H1 (cell line): ENCODE results near the gene SDF2. TPM values are rescaled to one million over a fixed set of nuclear protein-coding genes. Genes with fewer than 3 reads are reported as not detected.

ENCODE experiments used
- CTCF ChIA-PET: fragments of 300-600 bp; sonication (Branson Sonifier 250); formaldehyde crosslinking; loops from one replicate; lab custom pipeline; 2021; ENCODE audit not compliant: partially characterized antibody; lab: Charles Lee
- POLR2A ChIA-PET: fragments of 300-600 bp; sonication (Branson Sonifier 250); formaldehyde crosslinking; loops from one replicate; lab custom pipeline; 2021; ENCODE audit warnings: inconsistent platforms; ENCODE audit not compliant: partially characterized antibody; lab: Charles Lee
- DNase-seq, 2 experiments: peaks; one replicate each; pipeline versions ENCODE4 v3.0.0 to v3.0.0-alpha.2; 2010 to 2022; ENCODE audit warnings: low spot score in 2 of 2, low read depth in 1 of 2, mixed read lengths in 1 of 2
- FAIRE-seq: peaks from 2 replicates; lab custom pipeline; 2011; peaks lifted over from hg19 to GRCh38; lab: Jason Lieb, UNC
- H2AFZ ChIP-seq: 2 replicates; pipeline ENCODE4 v1.8.1; 2012; ENCODE audit warnings: low read length, inconsistent platforms
- H2AK5ac ChIP-seq: 2 replicates; pipeline ENCODE4 v1.6.1; 2013; ENCODE audit warnings: low read depth, low read length
- H2BK120ac ChIP-seq: replicated peaks from 2 replicates; pipeline ENCODE3; 2013; ENCODE audit warnings: low read depth, low read length, inconsistent platforms
- H2BK12ac ChIP-seq: 2 replicates; pipeline ENCODE4 v1.6.1; 2013; ENCODE audit warnings: low read depth, low read length
- H2BK15ac ChIP-seq: 2 replicates; pipeline ENCODE4 v1.6.1; 2013; ENCODE audit warnings: low read length
- H2BK20ac ChIP-seq: 2 replicates; pipeline ENCODE4 v1.6.1; 2013; ENCODE audit warnings: low read length
- H2BK5ac ChIP-seq: 2 replicates; pipeline ENCODE4 v1.6.1; 2013; ENCODE audit warnings: low read depth, low read length
- H3K14ac ChIP-seq: 2 replicates; pipeline ENCODE4 v1.6.1; 2013; ENCODE audit warnings: inconsistent platforms; ENCODE audit not compliant: insufficient read length
- H3K18ac ChIP-seq: 2 replicates; pipeline ENCODE4 v1.6.1; 2013; ENCODE audit warnings: low read length; ENCODE audit errors: extremely low read depth
- H3K23ac ChIP-seq: 2 replicates; pipeline ENCODE4 v1.6.1; 2013; ENCODE audit warnings: inconsistent platforms; ENCODE audit not compliant: insufficient read length
- H3K23me2 ChIP-seq: 2 replicates; pipeline ENCODE4 v1.6.1; 2013; ENCODE audit warnings: low read depth, low read length
- H3K27ac ChIP-seq: 2 replicates; pipeline ENCODE4 v1.6.1; 2011; ENCODE audit warnings: low read depth, low read length, inconsistent platforms
- H3K27me3 ChIP-seq, 4 experiments: replicated peaks in 1 of 4; 1 replicate in 1 of 4; 2 replicates in 3 of 4; pipeline versions ENCODE4 v1.6.1 to v1.8.1; 2011 to 2013; ENCODE audit warnings: low read length in 3 of 4, mild to moderate bottlenecking in 3 of 4, inconsistent platforms in 2 of 4, mixed read lengths in 2 of 4, moderate library complexity in 1 of 4; ENCODE audit not compliant: control insufficient read depth in 3 of 4, insufficient read depth in 3 of 4; ENCODE audit errors: extremely low read depth in 1 of 4
- H3K36me3 ChIP-seq, 4 experiments: 2 replicates each; pipeline versions ENCODE4 v1.6.1 to v1.8.1; 2011 to 2013; ENCODE audit warnings: mild to moderate bottlenecking in 4 of 4, low read length in 3 of 4, moderate library complexity in 2 of 4, control low read depth in 1 of 4, inconsistent platforms in 1 of 4; ENCODE audit not compliant: insufficient read depth in 4 of 4, control insufficient read depth in 2 of 4
- H3K4ac ChIP-seq: replicated peaks from 2 replicates; pipeline ENCODE3; 2013; ENCODE audit warnings: low read length, low read depth, mixed read lengths, inconsistent platforms; ENCODE audit not compliant: insufficient read length
- H3K4me1 ChIP-seq, 4 experiments: replicated peaks in 1 of 4; 1 replicate in 1 of 4; 2 replicates in 3 of 4; pipeline versions ENCODE4 v1.6.1 to v1.8.1; 2011 to 2013; ENCODE audit warnings: low read length in 3 of 4, inconsistent platforms in 2 of 4, mixed read lengths in 1 of 4; ENCODE audit not compliant: insufficient read depth in 4 of 4, control insufficient read depth in 3 of 4
- H3K4me2 ChIP-seq, 2 experiments: 2 replicates each; pipeline versions ENCODE4 v1.6.1 to v1.8.1; 2011 to 2013; ENCODE audit warnings: low read depth in 2 of 2, low read length in 2 of 2, control low read depth in 1 of 2, inconsistent platforms in 1 of 2, mild to moderate bottlenecking in 1 of 2; ENCODE audit not compliant: insufficient read depth in 1 of 2
- H3K4me3 ChIP-seq, 4 experiments: fragments of 200-600, 300-600 bp in 1 of 4; sonication (generic), shearing (Covaris generic), sonication (Bioruptor Twin) in 1 of 4; 2 replicates each; pipeline versions ENCODE4 v1.5.1 to v1.8.1; 2011 to 2016; ENCODE audit warnings: low read length in 4 of 4, low read depth in 3 of 4, control low read depth in 2 of 4, inconsistent platforms in 2 of 4, mild to moderate bottlenecking in 2 of 4, mixed read lengths in 1 of 4, moderate library complexity in 1 of 4; ENCODE audit not compliant: insufficient read depth in 2 of 4; ENCODE audit errors: extremely low read depth in 1 of 4
- H3K56ac ChIP-seq: replicated peaks from 2 replicates; pipeline ENCODE3; 2013; ENCODE audit warnings: low read depth, mild to moderate bottlenecking, mixed read lengths, low read length, inconsistent platforms; ENCODE audit not compliant: insufficient read length
- H3K79me1 ChIP-seq: 2 replicates; pipeline ENCODE4 v1.6.1; 2013; ENCODE audit warnings: low read depth, low read length, control low read depth
- H3K79me2 ChIP-seq, 2 experiments: 2 replicates each; pipeline versions ENCODE4 v1.6.1 to v1.8.1; 2012 to 2013; ENCODE audit warnings: low read length in 2 of 2, mild to moderate bottlenecking in 2 of 2, inconsistent platforms in 1 of 2; ENCODE audit not compliant: insufficient read depth in 2 of 2, control insufficient read depth in 1 of 2
- H3K9ac ChIP-seq, 4 experiments: replicated peaks in 1 of 4; 1 replicate in 1 of 4; 2 replicates in 3 of 4; pipeline versions ENCODE4 v1.6.1 to v1.8.1; 2011 to 2013; ENCODE audit warnings: low read depth in 3 of 4, low read length in 3 of 4, control low read depth in 2 of 4, mild to moderate bottlenecking in 2 of 4, moderate library complexity in 2 of 4, inconsistent platforms in 1 of 4; ENCODE audit errors: extremely low read depth in 1 of 4
- H3K9me3 ChIP-seq, 2 experiments: 2 replicates each; pipeline versions ENCODE4 v1.6.1 to v1.8.1; 2012 to 2013; ENCODE audit warnings: mild to moderate bottlenecking in 2 of 2, moderate library complexity in 2 of 2, control low read depth in 1 of 2, inconsistent platforms in 1 of 2, low read depth in 1 of 2, low read length in 1 of 2, mixed read lengths in 1 of 2; ENCODE audit not compliant: insufficient read depth in 2 of 2
- H4K20me1 ChIP-seq, 2 experiments: replicated peaks in 1 of 2; 2 replicates each; pipeline versions ENCODE3 to v1.8.1; 2011 to 2013; ENCODE audit warnings: inconsistent platforms in 2 of 2, low read length in 2 of 2, mild to moderate bottlenecking in 1 of 2; ENCODE audit not compliant: insufficient read depth in 2 of 2, control insufficient read depth in 1 of 2
- H4K5ac ChIP-seq: 2 replicates; pipeline ENCODE4 v1.6.1; 2013; ENCODE audit warnings: low read length, low read depth, mixed read lengths, inconsistent platforms; ENCODE audit not compliant: insufficient read length
- H4K8ac ChIP-seq: 2 replicates; pipeline ENCODE4 v1.8.0; 2013; ENCODE audit warnings: mild to moderate bottlenecking, moderate library complexity, low read length, inconsistent platforms; ENCODE audit not compliant: insufficient read depth; ENCODE audit errors: extremely low read depth
- H4K91ac ChIP-seq: replicated peaks from 2 replicates; pipeline ENCODE3; 2013; ENCODE audit warnings: low read length, mixed read lengths, inconsistent platforms; ENCODE audit not compliant: insufficient read length
- CBX5 ChIP-seq: fragments of 300-800, 300-1000 bp; sonication (generic); IDR thresholded peaks from 2 replicates; pipeline ENCODE4 v1.7.1; 2016; ENCODE audit warnings: antibody characterized with exemption, low read length, low read depth
- CBX8 ChIP-seq: fragments of 300-800, 300-1000 bp; sonication (generic); IDR thresholded peaks from 2 replicates; pipeline ENCODE4 v1.7.1; 2016; ENCODE audit warnings: low read depth, low read length, borderline replicate concordance
- CTBP2 ChIP-seq: IDR thresholded peaks from 2 replicates; pipeline ENCODE4 v1.7.0; 2011; ENCODE audit warnings: borderline replicate concordance, mild to moderate bottlenecking, moderate library complexity, mixed read lengths, low read length; ENCODE audit not compliant: insufficient read depth, insufficient read length
- EP300 ChIP-seq, 2 experiments: IDR thresholded peaks; 1 replicate in 1 of 2; 2 replicates in 1 of 2; pipeline ENCODE4 v1.6.1; 2011 to 2012; ENCODE audit warnings: low read depth in 2 of 2, low read length in 2 of 2, mild to moderate bottlenecking in 2 of 2, borderline replicate concordance in 1 of 2, inconsistent platforms in 1 of 2, moderate library complexity in 1 of 2
- SUZ12 ChIP-seq: fragments of 200-600 bp; sonication (generic); IDR thresholded peaks from 2 replicates; pipeline ENCODE4 v1.6.1; 2012; ENCODE audit warnings: mild to moderate bottlenecking, inconsistent platforms, low read length, moderate library complexity, mixed read lengths
- YY1 ChIP-seq: IDR thresholded peaks from 2 replicates; pipeline ENCODE4 v1.6.1; 2011; ENCODE audit warnings: low read depth, mild to moderate bottlenecking, low read length
- WGBS, 2 experiments: shearing (Covaris generic) in 1 of 2; methylation state at CpG; one replicate each; pipeline versions ENCODE4 v1.1.6 to v1.1.7; 2013 to 2015; ENCODE audit warnings: low lambda C conversion rate in 2 of 2, mixed read lengths in 2 of 2, inconsistent platforms in 1 of 2, low coverage in 1 of 2, missing lambda C conversion rate in 1 of 2; ENCODE audit not compliant: insufficient replicate concordance in 2 of 2, insufficient coverage in 1 of 2, insufficient read length in 1 of 2; ENCODE audit errors: extremely low coverage in 1 of 2, missing lambda C conversion rate in 1 of 2; 5-methylcytosine and 5-hydroxymethylcytosine counted together
- polyA plus RNA-seq, 7 experiments: library from polyadenylated mRNA; depleted of rRNA in 3 of 7; stranded (reverse) in 5 of 7; unstranded in 2 of 7; fragments of >200 nt in 5 of 7; fragments of 200-250 nt in 2 of 7; gene quantifications; 1 replicate in 5 of 7; 2 replicates in 1 of 7; 4 replicates in 1 of 7; pipeline versions ENCODE4 v1.2.1 to v1.2.3, GENCODE V29; 2011 to 2013; ENCODE audit warnings: missing spikeins in 2 of 7, mixed read lengths in 2 of 7
- total RNA-seq: library from RNA; stranded (reverse); fragmentation: NEBNext Ultra II Directional; extraction: Animal tissue kit (Norgen Biotek cat#: 25700); gene quantifications from 2 replicates; pipeline ENCODE4 v1.2.1, GENCODE V29; 2021
- TF ChIP-seq, protein P1 (sequence below): IDR thresholded peaks from 2 replicates; pipeline ENCODE4 v1.6.1; 2012; ENCODE audit warnings: inconsistent platforms
- TF ChIP-seq, protein P2 (sequence below): IDR thresholded peaks from 2 replicates; pipeline ENCODE4 v1.6.1; 2011; ENCODE audit warnings: low read depth, mild to moderate bottlenecking, low read length; ENCODE audit not compliant: insufficient read depth

The SDF2 gene
- total and polyA plus RNA-seq, 2 of the 8 experiments (the other 6 are each of a cell fraction or from before 2014, with no cell fraction given) = 44.8 to 65.4 TPM

DNA sequence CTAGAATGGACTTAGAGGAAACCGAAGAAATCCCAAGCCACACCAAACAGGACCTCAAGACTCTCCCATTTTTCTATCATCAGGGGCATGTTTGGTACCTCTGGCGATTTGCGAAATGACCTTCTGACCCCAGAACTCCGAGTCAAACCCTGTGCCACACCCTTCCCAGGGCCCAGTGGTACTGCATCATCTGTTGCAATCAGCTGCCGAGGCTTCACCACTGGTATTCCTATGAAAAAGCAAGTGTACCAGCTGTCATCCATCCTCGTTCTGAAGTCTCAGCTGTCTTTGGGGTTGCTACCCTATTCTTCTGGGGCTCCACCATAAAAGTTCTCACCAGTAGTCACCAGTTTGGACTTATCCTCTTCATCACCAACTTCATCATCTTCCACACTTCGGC is 45.4 kb downstream of the SDF2 start:
- CTCF ChIA-PET = interaction anchor here (0.8 to 1.4 kb wide), 2 partner anchors 25 to 52 kb away, joined by 3 read pairs; no protein-coding TSS in a partner anchor

More for the DNA sequence above, 45.4 kb downstream of the SDF2 start:
- peaks cover 61 to 89% (median 80%) of the 10 kb centered on the region in 4 experiments for H3K36me3 ChIP-seq
- H3K4ac ChIP-seq = no peak overlapping the region
- H4K8ac ChIP-seq = no peak overlapping the region
- H2AFZ ChIP-seq = no peak overlapping the region
- WGBS, 2 experiments = 91% methylated on average over 7 of the region's 7 CpGs; no CpG with 5 or more reads in 1 of the 2 experiments
- no peak overlapping the region for H3K27ac ChIP-seq
- no peak overlapping the region for H2BK15ac ChIP-seq
- no peak overlapping the region for H3K23ac ChIP-seq
- DNase-seq (no peak), FAIRE-seq (no peak)
- H3K79me1 ChIP-seq = 0 out of 2 replicates have a peak, but pooled peaks cover 2% of the 10 kb centered on the region
- H3K4me3 ChIP-seq = no peak overlapping the region
- TF ChIP-seq, protein P1, sequence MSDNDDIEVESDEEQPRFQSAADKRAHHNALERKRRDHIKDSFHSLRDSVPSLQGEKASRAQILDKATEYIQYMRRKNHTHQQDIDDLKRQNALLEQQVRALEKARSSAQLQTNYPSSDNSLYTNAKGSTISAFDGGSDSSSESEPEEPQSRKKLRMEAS = no peak
- TF ChIP-seq CBX8 (no peak), CBX5 (no peak), EP300 (IDR thresholded peaks at IDR 0.05; ENCODE audit: borderline replicate concordance in 1 of 2, low read depth in 2 of 2, low read length in 2 of 2) (no peak), CTBP2 (no peak), YY1 (no peak), SUZ12 (no peak)
- TF ChIP-seq, protein P2, sequence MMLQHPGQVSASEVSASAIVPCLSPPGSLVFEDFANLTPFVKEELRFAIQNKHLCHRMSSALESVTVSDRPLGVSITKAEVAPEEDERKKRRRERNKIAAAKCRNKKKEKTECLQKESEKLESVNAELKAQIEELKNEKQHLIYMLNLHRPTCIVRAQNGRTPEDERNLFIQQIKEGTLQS = no peak
- H3K56ac ChIP-seq = no peak overlapping the region
- no peaks in the 10 kb centered on the region for H3K27me3 ChIP-seq
- H3K9me3 ChIP-seq = no peaks in the 10 kb centered on the region
- H4K20me1 ChIP-seq = peaks cover 2 to 6% of the 10 kb centered on the region in 2 experiments
- POLR2A ChIA-PET = interaction anchor here (0.7 to 14.8 kb wide), 10 partner anchors 16 to 76 kb away, joined by 3 to 163 read pairs (median 4); partner anchors contain the start of genes SDF2 and SUPT6H
- H3K4me2 ChIP-seq = no peak overlapping the region
- H3K14ac ChIP-seq = no peak overlapping the region
- no peak overlapping the region for H4K91ac ChIP-seq
- H2BK20ac ChIP-seq = no peak overlapping the region
- H3K79me2 ChIP-seq = no peaks in the 10 kb centered on the region
- no peak overlapping the region for H4K5ac ChIP-seq
- no peak overlapping the region for H2BK120ac ChIP-seq
- H3K9ac ChIP-seq = no peak overlapping the region
- H2AK5ac ChIP-seq = no peak overlapping the region
- no peaks in the 10 kb centered on the region for H3K4me1 ChIP-seq
- no peak overlapping the region for H2BK12ac ChIP-seq
- H2BK5ac ChIP-seq = no peak overlapping the region
- no peak overlapping the region for H3K18ac ChIP-seq
- H3K23me2 ChIP-seq = no peaks in the 10 kb centered on the region
